HG03469 (cell line): ENCODE results near the gene RASA3.

Experiments
- ATAC-seq: cut with Tn5 transposase; IDR thresholded peaks from one replicate; pipeline ENCODE4 v1.9.1; 2021; ENCODE audit warnings: mild to moderate bottlenecking, moderate library complexity, moderate number of reproducible peaks; ENCODE audit not compliant: unreplicated experiment

The RASA3 gene

DNA sequence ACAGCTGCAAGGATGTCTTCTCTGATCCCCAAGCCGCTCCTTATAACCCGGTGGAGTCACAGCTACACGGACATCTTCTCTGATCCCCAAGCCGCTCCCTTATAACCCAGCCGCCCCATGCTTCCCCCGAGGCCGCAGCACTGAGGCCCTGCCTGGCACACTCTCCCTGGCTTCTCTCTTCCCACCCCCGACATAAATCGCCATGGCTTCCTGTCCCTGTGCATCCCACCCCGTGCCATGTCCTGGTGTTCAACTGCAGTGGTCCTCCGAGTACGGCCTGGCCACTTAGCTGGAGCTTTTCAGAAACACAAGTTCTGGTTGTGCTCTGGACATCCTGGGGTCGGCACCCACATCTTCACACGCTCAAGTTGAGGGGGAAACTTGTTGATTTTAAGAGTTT is 60.4 kb downstream of the RASA3 start:
- no peak for ATAC-seq

GRCh38 chr13:114071410-114071809 is 61.0 kb downstream of the RASA3 start:
- ATAC-seq, result no peak

DNA sequence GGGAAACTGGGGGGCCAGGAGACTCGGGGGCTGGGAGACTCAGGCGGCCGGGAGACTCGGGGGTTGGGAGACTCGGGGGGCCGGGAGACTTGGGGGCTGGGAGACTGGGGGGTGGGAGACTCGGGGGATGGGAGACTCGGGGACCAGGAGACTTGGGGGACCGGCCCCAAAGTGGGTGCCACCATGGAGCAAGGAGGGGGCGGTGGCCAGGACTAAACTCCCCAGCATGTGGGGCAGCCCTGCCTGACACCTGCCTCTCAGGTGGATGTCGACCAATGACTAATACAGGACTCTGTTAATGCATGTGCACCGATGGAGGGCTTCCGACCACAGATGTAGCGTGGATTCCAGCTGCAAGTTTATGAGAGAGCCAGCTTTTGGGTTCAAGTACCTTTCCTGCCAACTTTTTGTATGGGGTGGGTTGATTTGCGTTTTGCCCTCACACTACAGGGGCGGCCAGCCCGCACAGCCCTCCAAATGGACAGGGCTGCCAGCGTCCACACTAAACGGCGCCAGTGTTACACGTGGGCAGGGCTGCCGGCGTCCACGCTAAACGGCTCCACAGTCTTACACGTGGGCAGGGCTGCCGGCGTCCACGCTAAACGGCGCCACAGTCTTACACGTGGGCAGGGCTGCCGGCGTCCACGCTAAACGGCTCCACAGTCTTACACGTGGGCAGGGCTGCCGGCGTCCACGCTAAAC is 62.2 kb downstream of the RASA3 start:
- ATAC-seq, result no peak

- ATAC-seq, result no peak
Measured at GRCh38 chr13:114069376-114070097, 62.9 kb downstream of the RASA3 start.

GRCh38 chr13:114068656-114069318 is 63.6 kb downstream of the RASA3 start:
- no peak for ATAC-seq

GRCh38 chr13:114067886-114068651 is 64.4 kb downstream of the RASA3 start:
- ATAC-seq, result peak; percentile 8

GRCh38 chr13:114067381-114067885 is 65.0 kb downstream of the RASA3 start:
- peak; percentile 38 for ATAC-seq

- ATAC-seq, result no peak
Measured at GRCh38 chr13:114066956-114067355, 65.5 kb downstream of the RASA3 start.

DNA sequence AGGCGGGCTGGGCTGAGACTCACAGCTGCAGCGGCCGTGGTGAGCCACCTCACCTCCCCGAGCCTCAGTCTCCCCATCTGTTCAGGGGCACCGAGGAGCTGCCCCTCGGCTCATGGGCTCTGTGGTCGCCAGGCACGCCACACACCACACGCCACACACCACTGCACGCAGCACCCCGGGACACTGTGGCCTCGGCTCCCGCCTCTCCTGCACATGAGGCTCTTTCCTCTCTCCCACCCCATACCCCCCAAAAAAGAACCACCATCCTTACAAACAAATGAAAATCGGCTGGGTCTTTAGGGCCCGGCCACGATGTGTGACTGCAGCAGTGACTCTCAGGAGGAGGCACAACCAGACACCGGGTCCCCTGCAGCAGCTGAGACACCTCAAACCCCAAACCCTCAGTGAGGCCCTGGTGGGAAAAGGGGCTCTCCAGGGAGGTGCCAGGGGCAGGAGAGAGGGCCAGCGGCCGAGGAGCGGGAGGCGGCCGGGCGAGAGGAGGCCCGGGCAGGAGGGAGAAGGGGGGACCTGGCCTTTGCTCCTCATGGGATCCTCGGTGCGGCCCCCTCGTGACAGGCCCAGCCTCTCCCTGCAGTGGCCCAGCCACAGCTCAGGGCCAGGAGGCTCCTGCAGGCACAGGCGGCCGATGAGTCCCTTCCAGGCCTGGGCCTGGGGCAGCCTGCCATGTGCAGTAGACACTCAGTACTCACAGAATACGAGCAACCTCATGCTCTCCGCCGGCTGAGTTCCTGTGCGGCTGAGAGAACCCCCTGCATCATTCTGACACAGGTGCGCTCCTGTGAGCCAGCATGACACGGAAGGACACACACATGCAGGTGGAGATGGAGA is 66.3 kb downstream of the RASA3 start:
- ATAC-seq, result no peak

- peak; percentile 39 for ATAC-seq
Measured at GRCh38 chr13:114065141-114065925, 67.1 kb downstream of the RASA3 start.

DNA sequence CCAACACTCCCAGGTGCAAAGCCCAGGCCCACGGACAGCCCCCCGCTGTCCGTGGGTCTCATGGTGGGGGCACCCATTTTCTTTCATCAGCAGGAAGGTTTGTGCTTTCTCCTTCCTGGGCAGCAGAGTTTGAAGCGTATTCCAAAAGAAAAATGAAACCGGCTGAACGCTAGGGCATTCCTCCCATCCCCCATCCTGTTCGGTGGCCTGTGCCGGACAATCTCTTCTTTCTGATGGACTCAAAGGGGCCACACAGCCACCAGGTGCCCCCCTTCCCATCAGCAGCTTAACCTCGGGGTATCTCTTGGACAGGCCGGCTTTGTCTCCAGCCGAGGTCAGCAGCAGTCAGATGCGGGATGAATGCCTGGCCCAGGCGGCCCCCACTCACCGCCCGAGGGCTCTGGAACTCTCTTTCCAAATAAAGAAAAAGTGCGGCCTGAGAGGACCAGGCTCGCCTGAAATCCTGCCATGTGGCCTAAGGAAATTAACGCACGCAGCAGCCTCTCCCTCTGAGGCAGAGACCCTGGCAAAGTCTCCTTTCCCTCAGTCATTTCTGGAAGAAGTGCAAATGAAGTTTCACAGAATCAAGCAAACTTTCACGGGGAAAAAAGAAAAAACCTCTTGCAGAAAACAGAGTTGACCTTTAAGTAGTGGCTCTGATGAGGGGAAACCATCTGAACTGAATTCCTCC is 67.8 kb downstream of the RASA3 start:
- no peak for ATAC-seq

DNA sequence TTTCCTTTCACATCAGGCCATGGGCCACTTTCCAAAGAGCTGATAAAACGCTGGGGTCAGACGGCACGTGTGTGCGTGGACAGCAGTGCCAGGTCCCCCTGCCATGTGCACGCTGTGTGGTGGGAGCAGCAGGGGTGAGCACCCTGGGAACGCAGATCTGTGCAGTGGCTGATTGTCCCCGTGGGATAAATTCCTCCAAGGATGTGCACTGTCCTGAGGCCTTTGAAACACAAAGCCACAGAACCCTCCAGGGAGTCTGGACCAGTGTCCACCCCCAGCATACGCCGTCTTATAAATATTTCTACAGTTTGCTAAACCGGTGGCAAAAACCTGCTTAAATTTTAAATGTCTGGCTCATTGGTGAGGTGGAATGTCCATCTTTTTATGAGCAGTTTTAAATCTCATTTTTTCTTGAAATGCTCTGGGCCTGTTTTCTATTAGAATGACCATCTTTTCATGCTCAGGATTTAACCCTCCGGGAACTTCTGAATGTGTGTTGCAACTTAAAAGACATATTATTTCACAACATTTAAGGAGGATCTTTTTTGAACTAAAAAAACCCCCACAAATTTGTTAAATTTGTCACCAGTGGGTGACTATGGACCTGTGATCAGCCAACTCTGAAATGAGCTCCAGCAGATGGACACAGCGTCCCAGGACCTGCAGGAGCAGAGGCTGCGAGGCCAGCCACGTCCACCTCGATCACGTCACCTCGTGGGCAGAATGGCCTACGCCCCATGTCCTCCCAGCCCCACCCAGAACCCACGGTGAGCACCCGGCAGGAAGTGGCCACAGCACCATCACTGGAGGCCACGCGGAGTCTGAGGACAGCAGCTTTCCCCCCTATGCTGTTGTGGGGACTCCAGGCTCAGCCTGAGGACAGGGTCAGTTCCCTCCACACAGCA is 68.6 kb downstream of the RASA3 start:
- ATAC-seq, result no peak

DNA sequence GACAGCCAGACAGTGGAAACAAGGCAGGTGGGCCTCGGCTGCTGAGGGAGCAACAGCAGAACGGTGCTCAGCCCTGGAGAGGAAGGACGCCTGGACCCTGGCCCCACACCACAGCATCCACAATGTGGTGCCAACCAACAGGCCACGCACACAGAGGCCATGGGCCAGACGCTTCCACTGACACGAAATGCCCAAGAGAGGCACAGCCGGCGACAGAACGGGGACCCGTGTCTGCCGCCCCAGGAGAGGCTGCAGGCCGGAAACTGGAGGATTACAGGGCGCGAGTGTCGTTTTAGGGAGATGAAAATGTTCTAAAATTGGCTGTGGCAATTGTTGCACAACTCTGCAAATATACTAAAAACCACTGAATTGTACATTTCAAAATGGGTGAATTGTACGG is 69.7 kb downstream of the RASA3 start:
- no peak for ATAC-seq

GRCh38 chr13:114062341-114062740 is 70.1 kb downstream of the RASA3 start:
- ATAC-seq, result no peak

DNA sequence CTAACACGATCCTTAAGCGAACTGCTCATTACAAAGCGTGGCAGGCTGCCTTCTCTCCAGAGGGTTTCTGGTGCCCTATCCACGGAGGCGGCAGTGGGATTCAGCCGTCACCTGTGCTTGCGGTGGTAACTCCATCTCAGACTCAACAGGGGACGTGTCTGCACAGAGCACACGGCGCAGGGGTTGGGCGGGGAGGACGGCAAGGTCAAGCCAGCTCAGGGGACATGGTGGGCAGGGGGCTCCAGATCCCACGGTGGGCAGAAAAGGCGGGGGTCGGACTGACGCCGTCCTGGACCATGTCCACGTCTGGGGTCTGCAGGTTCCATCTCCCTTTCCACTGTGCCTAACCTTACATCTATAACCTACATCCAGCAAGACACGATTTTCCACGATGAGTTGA is 70.7 kb downstream of the RASA3 start:
- no peak for ATAC-seq

GRCh38 chr13:114061047-114061446 is 71.4 kb downstream of the RASA3 start:
- ATAC-seq, result no peak

- ATAC-seq, result no peak
Measured at GRCh38 chr13:114059946-114060860, 72.2 kb downstream of the RASA3 start.
